Hepatocyte (in vitro differentiated cells): Measurements from ENCODE around the gene APOA4. TPM values are rescaled to one million over a fixed set of nuclear protein-coding genes. Genes with fewer than 3 reads are reported as not detected.

Experiments
- DNase-seq: peaks from one replicate; pipeline ENCODE4 v3.0.0-alpha.2; 2016; ENCODE audit warnings: low spot score
- H2AFZ ChIP-seq: fragments of 200-600 bp; sonication (generic); 2 replicates; pipeline ENCODE4 v1.6.0; 2016; ENCODE audit warnings: antibody characterized with exemption, mild to moderate bottlenecking
- H3K27ac ChIP-seq: fragments of 200-600 bp; sonication (generic); 2 replicates; pipeline ENCODE4 v1.5.1; 2016; ENCODE audit warnings: mild to moderate bottlenecking
- H3K27me3 ChIP-seq: fragments of 200-600 bp; sonication (generic); 2 replicates; pipeline ENCODE4 v1.6.1; 2016
- H3K36me3 ChIP-seq: fragments of 200-600 bp; sonication (generic); replicated peaks from 2 replicates; pipeline ENCODE4 v1.5.1; 2016; ENCODE audit warnings: low read depth; ENCODE audit not compliant: insufficient read depth
- H3K4me1 ChIP-seq: fragments of 200-600 bp; sonication (generic); 2 replicates; pipeline ENCODE4 v1.5.1; 2016; ENCODE audit warnings: mild to moderate bottlenecking, moderate library complexity; ENCODE audit not compliant: insufficient read depth
- H3K4me2 ChIP-seq: fragments of 200-600 bp; sonication (generic); 2 replicates; pipeline ENCODE4 v1.6.0; 2016
- H3K4me3 ChIP-seq: fragments of 200-600 bp; sonication (generic); 2 replicates; pipeline ENCODE4 v1.5.1; 2016; ENCODE audit warnings: mild to moderate bottlenecking
- H3K79me2 ChIP-seq: fragments of 200-600 bp; sonication (generic); 2 replicates; pipeline ENCODE4 v1.6.0; 2017; ENCODE audit warnings: mild to moderate bottlenecking
- H3K9me2 ChIP-seq: fragments of 200-600 bp; sonication (generic); replicated peaks from 2 replicates; pipeline ENCODE4 v1.6.0; 2017; ENCODE audit warnings: mild to moderate bottlenecking; ENCODE audit not compliant: insufficient read depth
- H3K9me3 ChIP-seq: fragments of 200-600 bp; sonication (generic); 2 replicates; pipeline ENCODE4 v1.5.1; 2016; ENCODE audit warnings: low read depth, mild to moderate bottlenecking
- H4K20me1 ChIP-seq: fragments of 200-600 bp; sonication (generic); 2 replicates; pipeline ENCODE4 v1.6.0; 2016; ENCODE audit warnings: mild to moderate bottlenecking; ENCODE audit not compliant: insufficient read depth, poor library complexity, severe bottlenecking
- CTCF ChIP-seq: fragments of 200-600 bp; sonication (generic); IDR thresholded peaks from 2 replicates; pipeline ENCODE4 v1.5.1; 2016; ENCODE audit warnings: antibody characterized with exemption, mild to moderate bottlenecking; ENCODE audit not compliant: poor library complexity
- EZH2 ChIP-seq: fragments of 200-600 bp; sonication (generic); IDR thresholded peaks from 2 replicates; pipeline ENCODE4 v1.6.1; 2016; ENCODE audit warnings: antibody characterized with exemption, mild to moderate bottlenecking, borderline replicate concordance
- EZH2phosphoT487 ChIP-seq: fragments of 200-600 bp; sonication (generic); IDR thresholded peaks from one replicate; pipeline ENCODE4 v1.6.1; 2018; ENCODE audit warnings: antibody characterized with exemption, mild to moderate bottlenecking, low read depth, moderate library complexity; ENCODE audit not compliant: unreplicated experiment, severe bottlenecking
- WGBS: methylation state at CpG from one replicate; pipeline ENCODE4 v1.1.6; 2016; ENCODE audit warnings: low lambda C conversion rate; ENCODE audit errors: missing lambda C conversion rate; 5-methylcytosine and 5-hydroxymethylcytosine counted together
- polyA plus RNA-seq: library from polyadenylated mRNA; unstranded; fragments of >200 nt; fragmentation: Nextera tagmentation; extraction: Ambion mirVana; gene quantifications from 2 replicates; pipeline ENCODE4 v1.2.1, GENCODE V29; 2016
- total RNA-seq: library from RNA; depleted of rRNA; stranded (reverse); fragments of >200 nt; gene quantifications from 2 replicates; pipeline ENCODE4 v1.2.3, GENCODE V29; 2014

Gene APOA4
- total and polyA plus RNA-seq, 2 experiments from 2014 or later = 810 to 1,133 TPM

GRCh38 chr11:116833816-116834534 lies 10.9 kb upstream of the APOA4 start:
- no peaks in the 10 kb centered on the region for H4K20me1 ChIP-seq
- WGBS = 88% methylated on average over 14 of the region's 14 CpGs
- DNase-seq = no peak
- H3K36me3 ChIP-seq = no peaks in the 10 kb centered on the region
- H2AFZ ChIP-seq = no peak overlapping the region
- no peaks in the 10 kb centered on the region for H3K27me3 ChIP-seq
- H3K4me2 ChIP-seq = no peak overlapping the region
- no peak overlapping the region for H3K4me3 ChIP-seq
- H3K9me2 ChIP-seq = no peaks in the 10 kb centered on the region
- peaks cover 5% of the 10 kb centered on the region for H3K79me2 ChIP-seq
- H3K9me3 ChIP-seq = no peaks in the 10 kb centered on the region
- TF ChIP-seq CTCF (no peak), EZH2phosphoT487 (no peak), EZH2 (no peak)
- H3K4me1 ChIP-seq = peaks cover 43% of the 10 kb centered on the region
- peak overlapping the region; percentile 63 for H3K27ac ChIP-seq

- DNase-seq = no peak
- 94% methylated on average over 10 of the region's 10 CpGs for WGBS
- no peaks in the 10 kb centered on the region for H3K9me2 ChIP-seq
- no peak overlapping the region for H2AFZ ChIP-seq
- no peaks in the 10 kb centered on the region for H3K36me3 ChIP-seq
- H3K4me3 ChIP-seq = no peak overlapping the region
- no peaks in the 10 kb centered on the region for H3K27me3 ChIP-seq
- H3K4me2 ChIP-seq = no peak overlapping the region
- no peaks in the 10 kb centered on the region for H3K9me3 ChIP-seq
- peaks cover 47% of the 10 kb centered on the region for H3K4me1 ChIP-seq
- H3K27ac ChIP-seq = peak overlapping the region; percentile 63
- H3K79me2 ChIP-seq = peaks cover 5% of the 10 kb centered on the region
- no peaks in the 10 kb centered on the region for H4K20me1 ChIP-seq
- TF ChIP-seq EZH2 (no peak), CTCF (no peak), EZH2phosphoT487 (no peak)
These were observed 10.3 kb upstream of the APOA4 start for GRCh38 chr11:116833491-116833815.

GRCh38 chr11:116832350-116833290 lies 9.5 kb upstream of the APOA4 start:
- H2AFZ ChIP-seq = no peak overlapping the region
- TF ChIP-seq EZH2phosphoT487 = no peak
- TF ChIP-seq CTCF = no peak
- no peak for TF ChIP-seq EZH2
- H3K9me2 ChIP-seq = no peaks in the 10 kb centered on the region
- H3K4me3 ChIP-seq = no peak overlapping the region
- H3K4me2 ChIP-seq = no peak overlapping the region
- H3K4me1 ChIP-seq = peaks cover 51% of the 10 kb centered on the region
- DNase-seq = no peak
- H3K27me3 ChIP-seq = no peaks in the 10 kb centered on the region
- peaks cover 5% of the 10 kb centered on the region for H3K79me2 ChIP-seq
- H3K27ac ChIP-seq = peak overlapping the region; percentile 63
- H3K36me3 ChIP-seq = no peaks in the 10 kb centered on the region
- no peaks in the 10 kb centered on the region for H4K20me1 ChIP-seq
- H3K9me3 ChIP-seq = no peaks in the 10 kb centered on the region
- 77% methylated on average over 13 of the region's 13 CpGs for WGBS
